ENCODE results near the gene BASP1.
"Not testable (repeated sequence)": the region's sequence is repeated elsewhere in the genome, so short reads cannot be mapped to it uniquely, and the experiment has no call there.

BASP1 gene

GRCh38 chr5:17257705-17258273, 40.4 kb downstream of the BASP1 start:
- DNase-seq: no peak

DNA sequence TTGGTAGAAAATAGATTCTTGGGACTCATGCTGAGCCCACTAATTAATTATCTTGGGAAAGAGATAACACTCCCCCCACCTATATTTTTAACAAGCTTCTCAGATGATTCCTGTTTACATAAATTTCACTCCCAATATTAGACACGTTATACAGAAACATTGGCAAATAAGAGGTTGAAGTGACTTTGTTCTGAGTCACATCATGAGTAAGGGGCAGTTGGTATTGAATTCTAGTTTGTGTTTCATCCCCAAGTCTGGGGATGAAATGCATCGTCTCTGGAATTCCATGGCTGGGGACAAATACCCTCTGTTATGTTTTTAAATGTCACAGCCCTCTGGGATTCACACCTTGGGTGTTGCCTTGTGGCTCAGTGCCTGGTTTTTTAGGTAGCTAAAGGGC, 41.0 kb downstream of the BASP1 start:
- DNase-seq: no peak

DNA sequence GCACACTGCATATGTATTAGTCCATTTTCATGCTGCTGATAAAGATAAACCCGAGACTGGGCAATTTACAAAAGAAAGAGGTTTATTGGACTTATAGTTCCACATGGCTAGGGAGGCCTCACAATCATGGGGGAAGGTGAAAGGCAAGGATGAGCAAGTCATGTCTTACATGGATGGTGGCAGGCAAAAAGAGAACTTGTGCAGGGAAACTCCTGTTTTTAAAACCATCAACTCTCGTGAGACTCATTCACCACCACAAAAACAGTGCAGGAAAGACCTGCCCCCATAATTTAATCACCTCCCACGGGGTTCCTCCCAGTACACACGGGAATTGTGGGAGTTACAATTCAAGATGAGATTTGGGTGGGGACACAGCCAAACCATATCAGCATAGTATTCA, 41.6 kb downstream of the BASP1 start:
- not testable (repeated sequence) for DNase-seq

- DNase-seq: no peak
These were observed 42.3 kb downstream of the BASP1 start for GRCh38 chr5:17259630-17260257.

GRCh38 chr5:17260549-17260948, 43.1 kb downstream of the BASP1 start:
- no peak for DNase-seq

DNA sequence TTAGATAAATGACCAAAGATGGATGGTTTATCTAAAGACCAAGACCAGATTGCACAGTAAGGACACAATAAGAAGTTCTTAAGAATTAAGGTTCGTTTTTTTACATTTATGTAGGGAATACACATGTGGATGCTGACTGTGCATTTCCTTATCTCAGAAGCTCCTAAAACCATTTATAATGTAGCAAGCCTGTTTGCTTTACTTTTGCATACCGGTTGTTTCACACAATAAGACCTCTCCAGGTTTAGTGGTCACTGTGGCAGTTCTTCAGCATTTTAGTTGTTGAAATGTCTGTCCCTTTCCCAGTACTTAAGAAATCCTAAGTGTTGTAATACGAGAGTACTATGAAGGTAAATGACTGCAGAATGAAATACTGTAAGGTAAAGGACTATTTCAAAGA, 43.6 kb downstream of the BASP1 start:
- DNase-seq: no peak

DNA sequence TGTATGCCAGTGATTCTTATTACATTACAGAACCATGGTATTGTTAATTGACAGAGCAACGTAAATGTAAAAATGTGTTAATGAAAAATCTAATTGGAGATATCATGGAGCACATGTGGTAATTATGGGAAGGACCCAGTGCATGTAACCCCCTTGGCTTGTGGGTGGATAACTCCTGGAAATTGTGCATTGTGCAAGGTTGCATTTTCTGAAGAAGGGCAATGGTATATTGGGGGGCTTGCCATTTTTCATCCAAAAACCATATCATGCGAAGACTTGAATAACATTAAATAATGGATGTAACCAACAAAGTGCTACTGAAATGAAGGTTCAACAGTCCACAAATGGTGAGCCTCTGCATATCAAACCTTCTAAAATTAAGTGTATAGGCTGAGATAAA, 47.6 kb downstream of the BASP1 start:
- DNase-seq: no peak

GRCh38 chr5:17267106-17267505, 49.7 kb downstream of the BASP1 start:
- no peak for DNase-seq

- no peak for DNase-seq
These were observed 51.8 kb downstream of the BASP1 start for GRCh38 chr5:17269201-17269600.

DNA sequence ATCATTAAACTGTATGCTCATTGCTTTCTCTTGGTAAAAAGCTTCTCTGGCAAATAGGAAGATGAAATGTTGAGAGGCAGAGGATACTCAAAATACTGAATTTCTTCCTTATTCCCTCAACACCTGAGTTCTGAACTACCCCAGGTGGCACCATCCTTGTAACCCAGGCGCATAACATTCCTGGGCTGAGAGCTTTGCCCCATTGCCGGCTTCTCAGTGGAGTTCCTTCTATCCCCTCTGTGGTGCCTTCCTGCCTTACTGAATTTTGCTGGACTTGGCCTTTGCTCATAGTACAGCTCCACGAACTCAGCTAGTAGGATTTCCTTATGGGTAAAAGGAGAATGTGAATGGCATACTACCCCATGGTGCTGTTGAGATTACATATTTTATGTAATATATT, 54.7 kb downstream of the BASP1 start:
- DNase-seq: no peak

DNA sequence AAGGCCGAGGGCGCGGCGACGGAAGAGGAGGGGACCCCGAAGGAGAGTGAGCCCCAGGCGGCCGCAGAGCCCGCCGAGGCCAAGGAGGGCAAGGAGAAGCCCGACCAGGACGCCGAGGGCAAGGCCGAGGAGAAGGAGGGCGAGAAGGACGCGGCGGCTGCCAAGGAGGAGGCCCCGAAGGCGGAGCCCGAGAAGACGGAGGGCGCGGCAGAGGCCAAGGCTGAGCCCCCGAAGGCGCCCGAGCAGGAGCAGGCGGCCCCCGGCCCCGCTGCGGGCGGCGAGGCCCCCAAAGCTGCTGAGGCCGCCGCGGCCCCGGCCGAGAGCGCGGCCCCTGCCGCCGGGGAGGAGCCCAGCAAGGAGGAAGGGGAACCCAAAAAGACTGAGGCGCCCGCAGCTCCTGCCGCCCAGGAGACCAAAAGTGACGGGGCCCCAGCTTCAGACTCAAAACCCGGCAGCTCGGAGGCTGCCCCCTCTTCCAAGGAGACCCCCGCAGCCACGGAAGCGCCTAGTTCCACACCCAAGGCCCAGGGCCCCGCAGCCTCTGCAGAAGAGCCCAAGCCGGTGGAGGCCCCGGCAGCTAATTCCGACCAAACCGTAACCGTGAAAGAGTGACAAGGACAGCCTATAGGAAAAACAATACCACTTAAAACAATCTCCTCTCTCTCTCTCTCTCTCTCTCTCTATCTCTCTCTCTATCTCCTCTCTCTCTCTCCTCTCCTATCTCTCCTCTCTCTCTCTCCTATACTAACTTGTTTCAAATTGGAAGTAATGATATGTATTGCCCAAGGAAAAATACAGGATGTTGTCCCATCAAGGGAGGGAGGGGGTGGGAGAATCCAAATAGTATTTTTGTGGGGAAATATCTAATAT, 58.1 kb downstream of the BASP1 start:
- no peak for DNase-seq

DNA sequence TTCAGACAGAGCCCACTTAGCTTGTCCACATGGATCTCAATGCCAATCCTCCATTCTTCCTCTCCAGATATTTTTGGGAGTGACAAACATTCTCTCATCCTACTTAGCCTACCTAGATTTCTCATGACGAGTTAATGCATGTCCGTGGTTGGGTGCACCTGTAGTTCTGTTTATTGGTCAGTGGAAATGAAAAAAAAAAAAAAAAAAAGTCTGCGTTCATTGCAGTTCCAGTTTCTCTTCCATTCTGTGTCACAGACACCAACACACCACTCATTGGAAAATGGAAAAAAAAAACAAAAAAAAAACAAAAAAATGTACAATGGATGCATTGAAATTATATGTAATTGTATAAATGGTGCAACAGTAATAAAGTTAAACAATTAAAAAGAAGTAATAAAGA, 59.0 kb downstream of the BASP1 start:
- no peak for DNase-seq

DNA sequence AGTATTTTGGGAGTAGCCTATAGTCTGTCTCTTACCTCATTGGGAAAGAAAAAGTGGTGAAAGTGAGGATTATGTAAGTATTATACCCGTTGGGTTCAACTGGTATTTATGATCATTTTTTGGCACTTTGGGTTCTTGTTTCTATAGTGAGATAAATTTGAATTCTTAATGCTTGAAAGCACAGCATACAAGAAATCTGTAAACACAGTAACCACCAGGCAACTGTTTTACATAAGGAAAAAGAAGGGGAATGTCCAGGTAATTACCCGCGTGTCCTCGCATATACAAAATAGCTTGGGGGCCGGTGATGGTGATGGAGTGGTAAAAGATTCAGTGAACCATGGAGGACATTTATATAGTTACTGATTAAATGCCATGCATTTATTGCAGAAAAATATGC, 60.5 kb downstream of the BASP1 start:
- DNase-seq: no peak

DNA sequence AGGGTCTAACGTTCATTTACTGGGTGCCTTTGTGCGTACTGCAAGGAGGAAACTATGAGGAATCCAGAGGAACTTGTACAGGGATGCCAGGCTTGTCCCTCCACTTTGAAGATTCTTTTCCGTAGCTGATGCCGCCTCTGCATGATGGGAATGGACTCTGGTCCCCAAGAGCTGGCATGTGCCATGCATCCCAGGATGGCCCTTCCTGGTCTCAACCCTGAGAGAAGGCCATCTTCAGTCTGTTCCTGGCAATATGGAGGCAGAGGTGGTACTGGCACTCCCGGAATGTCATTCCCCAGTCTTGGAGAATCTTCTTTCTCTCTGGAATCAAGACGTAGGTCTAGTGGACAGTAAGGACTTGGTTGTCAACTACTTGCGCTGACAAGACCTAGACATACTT, 61.5 kb downstream of the BASP1 start:
- DNase-seq: no peak

GRCh38 chr5:17279487-17279886, 62.1 kb downstream of the BASP1 start:
- DNase-seq: no peak

DNA sequence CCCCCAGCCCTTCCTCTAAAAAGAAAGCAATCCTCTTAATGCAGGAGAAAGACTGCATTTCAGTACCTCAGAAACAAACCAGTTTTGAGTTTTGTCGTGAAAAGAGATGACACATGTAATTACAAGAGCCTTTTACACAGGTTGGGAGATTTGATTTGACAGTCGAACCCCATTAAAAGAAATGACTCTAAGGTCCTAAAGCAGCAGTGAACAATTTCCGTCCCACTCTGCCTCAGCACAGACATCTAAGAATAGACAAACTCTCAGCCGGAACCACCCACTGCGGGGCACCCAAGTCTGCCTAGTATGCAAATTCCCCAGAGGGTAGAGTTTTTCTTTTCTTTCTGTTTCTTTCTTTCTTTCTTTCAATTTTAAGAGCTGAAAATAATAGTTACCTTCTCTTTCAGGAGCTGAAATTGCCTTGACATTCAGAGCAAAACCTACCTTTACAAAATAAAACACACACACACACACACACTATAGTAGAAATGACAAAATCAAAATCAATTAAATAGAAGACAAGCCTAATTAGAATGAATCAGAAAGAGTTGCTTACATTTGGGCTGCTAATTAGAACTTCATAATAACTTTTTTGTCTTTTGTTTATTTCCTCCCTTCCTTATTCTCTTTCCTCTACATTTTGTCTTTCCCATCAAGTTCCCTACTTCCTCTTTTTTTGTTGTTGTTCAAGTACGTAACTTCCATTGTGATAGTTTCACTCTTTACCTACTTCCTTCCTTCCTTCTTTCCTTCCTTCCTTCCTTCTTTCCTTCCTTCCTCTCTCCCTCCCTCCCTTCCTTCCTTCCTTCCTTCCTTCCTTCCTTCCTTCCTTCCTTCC, 65.1 kb downstream of the BASP1 start:
- no peak for DNase-seq

DNA sequence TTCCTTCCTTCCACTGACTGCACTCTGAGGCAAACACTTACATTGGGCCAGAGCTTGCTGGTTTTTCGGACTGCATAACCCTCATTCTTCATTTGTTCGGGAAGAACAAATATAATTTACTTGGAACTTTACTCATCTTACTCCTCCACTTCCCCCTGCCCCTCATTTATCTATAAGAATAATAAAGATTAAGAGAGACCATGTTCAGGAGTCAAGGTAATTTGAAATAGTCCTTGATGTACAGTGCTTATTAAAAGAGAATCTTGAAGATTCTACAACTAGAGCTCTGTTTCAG, 65.6 kb downstream of the BASP1 start:
- DNase-seq: no peak

GRCh38 chr5:17287501-17288155, 70.2 kb downstream of the BASP1 start:
- DNase-seq: no peak

DNA sequence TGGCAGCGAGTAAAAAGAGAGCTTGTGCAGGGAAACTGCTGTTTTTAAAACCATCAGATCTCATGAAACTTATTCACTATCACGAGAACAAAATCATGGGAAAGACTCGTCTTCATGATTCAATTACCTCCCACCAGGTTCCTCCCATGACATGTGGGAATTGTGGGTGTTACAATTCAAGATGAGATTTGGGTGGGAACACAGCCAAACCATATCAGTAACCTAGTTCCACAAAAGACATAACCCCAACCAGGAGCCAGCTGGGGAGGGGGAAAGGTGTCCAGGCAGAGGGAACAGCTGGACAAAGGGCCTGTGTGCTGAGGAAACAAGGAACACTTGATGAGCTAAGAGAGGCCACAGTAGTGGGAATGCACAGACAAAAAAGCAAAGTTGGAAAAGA, 71.1 kb downstream of the BASP1 start:
- no peak for DNase-seq

GRCh38 chr5:17289681-17290539, 72.5 kb downstream of the BASP1 start:
- DNase-seq: no peak

GRCh38 chr5:17290540-17290974, 73.1 kb downstream of the BASP1 start:
- DNase-seq: no peak

- no peak for DNase-seq
These were observed 75.1 kb downstream of the BASP1 start for GRCh38 chr5:17292434-17293015.
